SU-DHL-6 (cell line): ENCODE data around the gene AXL.
"Not testable (repeated sequence)": the region's sequence is repeated elsewhere in the genome, so short reads cannot be mapped to it uniquely, and the experiment has no call there.

Experiments
- H2AFZ ChIP-seq: fragments of 200-600 bp; sonication (generic); 2 replicates; pipeline ENCODE4 v1.6.1; 2014; ENCODE audit warnings: low read depth, mild to moderate bottlenecking, moderate library complexity, mixed read lengths, antibody characterized with exemption, low read length; ENCODE audit not compliant: severe bottlenecking
- H3F3A ChIP-seq: fragments of 200-600 bp; shearing (Covaris generic); 2 replicates; pipeline ENCODE4 v1.6.0; 2016; ENCODE audit warnings: antibody characterized with exemption, mild to moderate bottlenecking; ENCODE audit not compliant: insufficient read depth
- H3K27ac ChIP-seq: fragments of 200-600 bp; sonication (generic); 2 replicates; pipeline ENCODE4 v1.5.1; 2016; ENCODE audit warnings: low read depth, mild to moderate bottlenecking, low read length, moderate library complexity, mixed read lengths
- H3K27me3 ChIP-seq: fragments of 200-600 bp; sonication (generic), shearing (Covaris generic); 2 replicates; pipeline ENCODE4 v1.6.0; 2014; ENCODE audit warnings: mild to moderate bottlenecking, low read length
- H3K36me3 ChIP-seq: fragments of 200-600 bp; sonication (generic); 2 replicates; pipeline ENCODE4 v1.6.1; 2014; ENCODE audit warnings: mild to moderate bottlenecking, low read length, mixed read lengths
- H3K4me2 ChIP-seq: fragments of 300-600, 200-600 bp; shearing (Covaris generic), sonication (generic); 2 replicates; pipeline ENCODE4 v1.6.0; 2014; ENCODE audit warnings: low read length, low read depth, mild to moderate bottlenecking; ENCODE audit not compliant: poor library complexity, severe bottlenecking
- H3K4me3 ChIP-seq: fragments of 200-600 bp; sonication (generic); 2 replicates; pipeline ENCODE4 v1.5.1; 2014; ENCODE audit warnings: antibody characterized with exemption, low read length, mild to moderate bottlenecking, mixed read lengths; ENCODE audit not compliant: insufficient read depth, poor library complexity, severe bottlenecking
- H3K79me2 ChIP-seq: fragments of 200-600 bp; sonication (generic); 2 replicates; pipeline ENCODE4 v1.6.1; 2014; ENCODE audit warnings: mild to moderate bottlenecking, low read length, moderate library complexity; ENCODE audit not compliant: insufficient read depth
- H3K9ac ChIP-seq: fragments of 200-600 bp; sonication (generic); 2 replicates; pipeline ENCODE4 v1.7.0; 2014; ENCODE audit warnings: mild to moderate bottlenecking, low read length
- H3K9me2 ChIP-seq: fragments of 200-600 bp; sonication (generic); replicated peaks from 2 replicates; pipeline ENCODE4 v1.6.1; 2014; ENCODE audit warnings: low read length; ENCODE audit not compliant: insufficient read depth
- H3K9me3 ChIP-seq: fragments of 200-600 bp; sonication (generic); 2 replicates; pipeline ENCODE4 v1.6.1; 2014; ENCODE audit warnings: low read length, mixed read lengths; ENCODE audit not compliant: insufficient read depth
- H4K20me1 ChIP-seq: fragments of 200-600 bp; sonication (generic); 2 replicates; pipeline ENCODE4 v1.6.1; 2014; ENCODE audit warnings: low read depth, mild to moderate bottlenecking, antibody characterized with exemption, low read length, moderate library complexity, mixed read lengths
- CTCF ChIP-seq: fragments of 200-600 bp; sonication (generic); IDR thresholded peaks from one replicate; pipeline ENCODE4 v1.5.1; 2017; ENCODE audit warnings: antibody characterized with exemption, mild to moderate bottlenecking, low read length, moderate library complexity; ENCODE audit not compliant: insufficient read depth, poor library complexity, severe bottlenecking
- EZH2phosphoT487 ChIP-seq: fragments of 200-600 bp; sonication (generic), shearing (Covaris generic); conservative IDR thresholded peaks from 2 replicates; pipeline ENCODE4 v1.6.1; 2018; ENCODE audit warnings: mild to moderate bottlenecking, antibody characterized with exemption, low read length, moderate library complexity, mixed read lengths

AXL gene

GRCh38 chr19:41198559-41198958, 20.5 kb upstream of the AXL start:
- H4K20me1 ChIP-seq, result no peaks in the 10 kb centered on the region
- no peak overlapping the region for H2AFZ ChIP-seq
- no peak overlapping the region for H3K27ac ChIP-seq
- H3K9ac ChIP-seq, result no peak overlapping the region
- H3K79me2 ChIP-seq, result no peaks in the 10 kb centered on the region
- H3K9me2 ChIP-seq, result no peaks in the 10 kb centered on the region
- H3K36me3 ChIP-seq, result no peaks in the 10 kb centered on the region
- H3K4me3 ChIP-seq, result no peak overlapping the region
- H3K4me2 ChIP-seq, result no peak overlapping the region
- H3K27me3 ChIP-seq, result no peaks in the 10 kb centered on the region
- H3K9me3 ChIP-seq, result no peaks in the 10 kb centered on the region
- TF ChIP-seq EZH2phosphoT487, result no peak
- TF ChIP-seq CTCF, result no peak
- H3F3A ChIP-seq, result no peaks in the 10 kb centered on the region

GRCh38 chr19:41203371-41203770, 15.7 kb upstream of the AXL start:
- no peaks in the 10 kb centered on the region for H3K79me2 ChIP-seq
- H3K36me3 ChIP-seq, result no peaks in the 10 kb centered on the region
- H2AFZ ChIP-seq, result no peak overlapping the region
- no peak overlapping the region for H3K9ac ChIP-seq
- H3K27ac ChIP-seq, result no peak overlapping the region
- TF ChIP-seq EZH2phosphoT487, result no peak
- TF ChIP-seq CTCF, result no peak
- no peaks in the 10 kb centered on the region for H3K9me3 ChIP-seq
- H3K9me2 ChIP-seq, result no peaks in the 10 kb centered on the region
- no peaks in the 10 kb centered on the region for H3K27me3 ChIP-seq
- no peaks in the 10 kb centered on the region for H4K20me1 ChIP-seq
- H3K4me2 ChIP-seq, result no peak overlapping the region
- no peaks in the 10 kb centered on the region for H3F3A ChIP-seq
- no peak overlapping the region for H3K4me3 ChIP-seq

- H3K79me2 ChIP-seq, H3K9ac ChIP-seq, H3K27me3 ChIP-seq, H3F3A ChIP-seq, H3K9me2 ChIP-seq, H3K27ac ChIP-seq, H3K9me3 ChIP-seq, H4K20me1 ChIP-seq, H2AFZ ChIP-seq, H3K4me3 ChIP-seq, H3K4me2 ChIP-seq, H3K36me3 ChIP-seq: not testable (repeated sequence)
- peak; percentile 64 for TF ChIP-seq CTCF
Measured at GRCh38 chr19:41204338-41204737, 14.7 kb upstream of the AXL start.

- TF ChIP-seq CTCF (no peak), EZH2phosphoT487 (no peak)
- Histone ChIP-seq H3K9ac (no peak overlapping the region), H3K27me3 (no peaks in the 10 kb centered on the region), H4K20me1 (no peaks in the 10 kb centered on the region), H3F3A (no peaks in the 10 kb centered on the region), H3K79me2 (no peaks in the 10 kb centered on the region), H3K4me3 (no peak overlapping the region), H3K4me2 (no peak overlapping the region), H3K9me2 (no peaks in the 10 kb centered on the region), H3K27ac (no peak overlapping the region), H3K9me3 (no peaks in the 10 kb centered on the region), H2AFZ (no peak overlapping the region), H3K36me3 (no peaks in the 10 kb centered on the region)
Measured at GRCh38 chr19:41205995-41206394, 13.0 kb upstream of the AXL start.
